Activated CD4-positive, alpha-beta T cell treated with anti-CD3 and anti-CD28 coated beads, Interleukin-2, Interleukin-4, amounts not matched to agents 100 ng/mL and 50 ng/mL, durations not matched to agents 16 hours and 8 hours (primary cell): ENCODE measurements around the gene KCTD18.

Experiments
- DNase-seq: peaks from one replicate; pipeline ENCODE4 v3.0.0-alpha.2; 2020; ENCODE audit warnings: low spot score

Gene KCTD18

GRCh38 chr2:200484934-200485333 lies 24.9 kb downstream of the KCTD18 start:
- DNase-seq = no peak

GRCh38 chr2:200483729-200484198 lies 26.1 kb downstream of the KCTD18 start:
- peak; percentile 24 for DNase-seq

GRCh38 chr2:200482194-200482593 lies 27.7 kb downstream of the KCTD18 start:
- no peak for DNase-seq

- DNase-seq = peak; percentile 24
Observed at GRCh38 chr2:200479692-200480265, 30.1 kb downstream of the KCTD18 start.

GRCh38 chr2:200477667-200478131 lies 32.2 kb downstream of the KCTD18 start:
- no peak for DNase-seq

- no peak for DNase-seq
Observed at GRCh38 chr2:200476836-200477235, 33.0 kb downstream of the KCTD18 start.

- no peak for DNase-seq
Observed at GRCh38 chr2:200475795-200476194, 34.1 kb downstream of the KCTD18 start.

- DNase-seq = no peak
Observed at GRCh38 chr2:200472853-200473464, 36.9 kb downstream of the KCTD18 start.

- no peak for DNase-seq
Observed at GRCh38 chr2:200471928-200472645, 37.8 kb downstream of the KCTD18 start.

GRCh38 chr2:200471324-200471848 lies 38.5 kb downstream of the KCTD18 start:
- peak; percentile 56 for DNase-seq

GRCh38 chr2:200470230-200470629 lies 39.6 kb downstream of the KCTD18 start:
- DNase-seq = no peak

- no peak for DNase-seq
Observed at GRCh38 chr2:200469708-200470211, 40.1 kb downstream of the KCTD18 start.

GRCh38 chr2:200467806-200468681 lies 41.8 kb downstream of the KCTD18 start:
- DNase-seq = peak; percentile 50

GRCh38 chr2:200466425-200467418 lies 43.1 kb downstream of the KCTD18 start:
- peak; percentile 58 for DNase-seq

GRCh38 chr2:200463452-200463851 lies 46.4 kb downstream of the KCTD18 start:
- no peak for DNase-seq

GRCh38 chr2:200461846-200462710 lies 47.8 kb downstream of the KCTD18 start:
- DNase-seq = no peak

- no peak for DNase-seq
Observed at GRCh38 chr2:200459101-200459500, 50.8 kb downstream of the KCTD18 start.

GRCh38 chr2:200456567-200456966 lies 53.3 kb downstream of the KCTD18 start:
- DNase-seq = no peak

GRCh38 chr2:200455958-200456421 lies 53.9 kb downstream of the KCTD18 start:
- DNase-seq = peak; percentile 77
